Natural killer cell (primary cell): ENCODE measurements around the gene CDH23. TPM values are rescaled to one million over a fixed set of nuclear protein-coding genes. Genes with fewer than 3 reads are reported as not detected.

Source experiments
- ATAC-seq, 3 donors: fragments of 150-1000 bp in 2 of 3; fragments of 200-7000 bp in 1 of 3; cut with Tn5 transposase; 1 replicate in 1 of 3; 2 replicates in 2 of 3; pipeline ENCODE4 v1.10.0; 2021; ENCODE audit warnings: mild to moderate bottlenecking in 2 of 3, moderate library complexity in 2 of 3
- DNase-seq, 2 donors: peaks; one replicate each; pipeline versions ENCODE4 v3.0.0 to v3.0.0-alpha.2; 2013 to 2021; ENCODE audit warnings: mixed read lengths in 1 of 2
- H3K27ac ChIP-seq: one replicate; pipeline ENCODE4 v1.5.1; 2013; ENCODE audit warnings: mild to moderate bottlenecking, low read length
- H3K27me3 ChIP-seq: one replicate; pipeline ENCODE4 v1.6.1; 2013; ENCODE audit warnings: low read length; ENCODE audit not compliant: control insufficient read depth, insufficient read depth
- H3K36me3 ChIP-seq: one replicate; pipeline ENCODE4 v1.6.1; 2013; ENCODE audit warnings: low read length; ENCODE audit not compliant: control insufficient read depth, insufficient read depth
- H3K4me1 ChIP-seq: one replicate; pipeline ENCODE4 v1.6.1; 2013; ENCODE audit warnings: low read length; ENCODE audit not compliant: control insufficient read depth, insufficient read depth
- H3K4me3 ChIP-seq: one replicate; pipeline ENCODE4 v1.5.1; 2013; ENCODE audit warnings: low read length
- H3K9me3 ChIP-seq: one replicate; pipeline ENCODE4 v1.6.1; 2013; ENCODE audit warnings: low read length; ENCODE audit not compliant: control insufficient read depth, insufficient read depth
- H3K27ac Mint-ChIP-seq, 2 donors: one replicate each; pipeline ENCODE4 v1.8.0; 2022; ENCODE audit warnings: mild to moderate bottlenecking in 2 of 2, mixed read lengths in 2 of 2, moderate library complexity in 1 of 2
- H3K27me3 Mint-ChIP-seq, 2 donors: one replicate each; pipeline ENCODE4 v1.8.0; 2022; ENCODE audit warnings: low read depth in 2 of 2, mixed read lengths in 2 of 2
- H3K36me3 Mint-ChIP-seq: one replicate; pipeline ENCODE4 v1.8.0; 2022; ENCODE audit warnings: mixed read lengths
- H3K4me1 Mint-ChIP-seq, 2 donors: one replicate each; pipeline ENCODE4 v1.8.0; 2022; ENCODE audit warnings: mixed read lengths in 2 of 2
- H3K4me3 Mint-ChIP-seq: one replicate; pipeline ENCODE4 v1.8.0; 2022; ENCODE audit warnings: mild to moderate bottlenecking, moderate library complexity, mixed read lengths
- H3K9me3 Mint-ChIP-seq, 2 donors: one replicate each; pipeline ENCODE4 v1.8.0; 2022; ENCODE audit warnings: mixed read lengths in 2 of 2
- CTCF ChIP-seq: fragments of 200-600 bp; IDR thresholded peaks from one replicate; pipeline ENCODE4 v1.8.0; 2022; ENCODE audit warnings: antibody characterized with exemption
- WGBS: methylation state at CpG from one replicate; pipeline ENCODE4 v1.1.7; 2013; ENCODE audit warnings: missing lambda C conversion rate; ENCODE audit not compliant: insufficient coverage; 5-methylcytosine and 5-hydroxymethylcytosine counted together
- intact Hi-C: fragments of 100-400 bp; cut with micrococcal nuclease; formaldehyde crosslinking; loops from one replicate; pipeline ENCODE4 v1.14.2; 2022
- total RNA-seq, 4 donors: library from RNA; stranded (reverse); fragments of 120-200 nt in 1 of 4; gene quantifications; one replicate each; pipeline versions ENCODE4 v1.2.3 to v1.2.4, GENCODE V29; 2013 to 2022

Gene CDH23
- total RNA-seq, 3 donors from 2014 or later (not counting 1 experiment from before 2014, with no cell fraction given): 1.2 to 6.0 (median 4.3) TPM

- ATAC-seq: no peak
Observed at GRCh38 chr10:71580415-71580814, 183.7 kb downstream of the CDH23 start.

GRCh38 chr10:71580926-71581325, 184.2 kb downstream of the CDH23 start:
- H3K9me3 ChIP-seq: no peaks in the 10 kb centered on the region
- Mint-ChIP-seq H3K27ac (no peak overlapping the region), H3K4me1 (peaks cover 0 to 4% of the 10 kb centered on the region in 2 donors), H3K4me3 (no peak overlapping the region), H3K9me3 (no peaks in the 10 kb centered on the region), H3K27me3 (peaks cover 0 to 3% of the 10 kb centered on the region in 2 donors), H3K36me3 (no peaks in the 10 kb centered on the region)
- intact Hi-C loops: no loop called here
- WGBS: 77% methylated on average over 2 of the region's 2 CpGs
- H3K36me3 ChIP-seq: no peaks in the 10 kb centered on the region
- H3K4me1 ChIP-seq: no peaks in the 10 kb centered on the region
- ATAC-seq (no peak), DNase-seq (no peak)
- no peak overlapping the region for H3K27ac ChIP-seq
- H3K27me3 ChIP-seq: no peaks in the 10 kb centered on the region
- no peak for TF ChIP-seq CTCF
- H3K4me3 ChIP-seq: no peak overlapping the region

More at GRCh38 chr10:71580415-71580814, 183.7 kb downstream of the CDH23 start:
- H3K27ac Mint-ChIP-seq: no peak overlapping the region
- no peak for TF ChIP-seq CTCF
- Histone ChIP-seq H3K27ac (no peak overlapping the region), H3K4me1 (no peaks in the 10 kb centered on the region), H3K4me3 (no peak overlapping the region), H3K9me3 (no peaks in the 10 kb centered on the region), H3K27me3 (no peaks in the 10 kb centered on the region), H3K36me3 (no peaks in the 10 kb centered on the region)
- DNase-seq: no peak
- H3K4me1 Mint-ChIP-seq: peaks cover 0 to 4% of the 10 kb centered on the region in 2 donors
- H3K36me3 Mint-ChIP-seq: no peaks in the 10 kb centered on the region
- 50% methylated on average over 2 of the region's 2 CpGs for WGBS
- no peak overlapping the region for H3K4me3 Mint-ChIP-seq
- intact Hi-C loops: no loop called here
- peaks cover 0 to 3% of the 10 kb centered on the region in 2 donors for H3K27me3 Mint-ChIP-seq
- H3K9me3 Mint-ChIP-seq: no peaks in the 10 kb centered on the region

DNA sequence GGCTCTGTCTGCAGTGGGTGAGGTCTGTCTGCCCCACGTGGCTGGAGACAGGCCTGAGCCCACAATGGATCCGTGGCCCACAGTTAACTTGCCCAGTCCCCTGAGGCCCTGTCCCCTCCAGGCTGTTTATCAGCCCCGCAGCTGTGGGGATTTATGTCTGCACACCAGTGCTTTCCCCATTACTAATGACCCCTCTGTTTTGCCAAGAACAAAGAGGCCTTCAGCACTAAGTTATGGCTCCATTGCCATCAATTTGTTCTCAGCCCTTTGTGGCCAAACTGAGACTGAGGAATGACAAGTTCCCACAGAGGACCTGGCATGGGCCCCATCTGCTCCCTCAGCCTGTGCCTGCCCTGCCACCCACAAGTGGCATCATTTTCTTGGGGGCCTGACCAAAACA, 184.7 kb downstream of the CDH23 start:
- no peak overlapping the region for H3K4me3 Mint-ChIP-seq
- Histone ChIP-seq H3K4me3 (no peak overlapping the region), H3K36me3 (no peaks in the 10 kb centered on the region), H3K27me3 (no peaks in the 10 kb centered on the region), H3K9me3 (no peaks in the 10 kb centered on the region), H3K27ac (no peak overlapping the region), H3K4me1 (no peaks in the 10 kb centered on the region)
- WGBS: 75% methylated on average over 3 of the region's 3 CpGs
- intact Hi-C loops: no loop called here
- H3K27ac Mint-ChIP-seq: no peak overlapping the region
- ATAC-seq (no peak), DNase-seq (no peak)
- peaks cover 0 to 4% of the 10 kb centered on the region in 2 donors for H3K4me1 Mint-ChIP-seq
- no peak for TF ChIP-seq CTCF
- peaks cover 0 to 3% of the 10 kb centered on the region in 2 donors for H3K27me3 Mint-ChIP-seq
- H3K36me3 Mint-ChIP-seq: no peaks in the 10 kb centered on the region
- H3K9me3 Mint-ChIP-seq: no peaks in the 10 kb centered on the region

- TF ChIP-seq CTCF: no peak
- intact Hi-C loops: no loop called here
- Mint-ChIP-seq H3K27ac (no peak overlapping the region), H3K9me3 (no peaks in the 10 kb centered on the region), H3K4me3 (no peak overlapping the region), H3K27me3 (peaks cover 0 to 3% of the 10 kb centered on the region in 2 donors), H3K4me1 (peaks cover 0 to 4% of the 10 kb centered on the region in 2 donors), H3K36me3 (no peaks in the 10 kb centered on the region)
- Histone ChIP-seq H3K4me3 (no peak overlapping the region), H3K36me3 (no peaks in the 10 kb centered on the region), H3K27ac (no peak overlapping the region), H3K27me3 (no peaks in the 10 kb centered on the region), H3K9me3 (no peaks in the 10 kb centered on the region), H3K4me1 (no peaks in the 10 kb centered on the region)
- DNase-seq (no peak), ATAC-seq (no peak)
- WGBS: 92% methylated on average over 3 of the region's 3 CpGs
Observed at GRCh38 chr10:71582019-71582418, 185.3 kb downstream of the CDH23 start.
